HG03558 (cell line): ENCODE measurements around the gene CENPL.
"Not testable (repeated sequence)": the region's sequence is repeated elsewhere in the genome, so short reads cannot be mapped to it uniquely, and the experiment has no call there.

Experiments
- ATAC-seq: cut with Tn5 transposase; IDR thresholded peaks from one replicate; pipeline ENCODE4 v1.9.1; 2021; ENCODE audit warnings: moderate number of reproducible peaks; ENCODE audit not compliant: unreplicated experiment; ENCODE audit errors: extremely low read depth

The CENPL gene, protein sequence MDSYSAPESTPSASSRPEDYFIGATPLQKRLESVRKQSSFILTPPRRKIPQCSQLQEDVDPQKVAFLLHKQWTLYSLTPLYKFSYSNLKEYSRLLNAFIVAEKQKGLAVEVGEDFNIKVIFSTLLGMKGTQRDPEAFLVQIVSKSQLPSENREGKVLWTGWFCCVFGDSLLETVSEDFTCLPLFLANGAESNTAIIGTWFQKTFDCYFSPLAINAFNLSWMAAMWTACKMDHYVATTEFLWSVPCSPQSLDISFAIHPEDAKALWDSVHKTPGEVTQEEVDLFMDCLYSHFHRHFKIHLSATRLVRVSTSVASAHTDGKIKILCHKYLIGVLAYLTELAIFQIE

GRCh38 chr1:173824315-173825081, at the start of gene CENPL, which contains the start of gene DARS2:
CENPL (minus strand) TSS chr1:173824883; CDS start chr1:173811299, 13,584 bp downstream.
DARS2 (plus strand) TSS chr1:173824673; CDS start chr1:173825230, 557 bp downstream.
- peak; percentile 80 for ATAC-seq

- ATAC-seq, result no peak
Observed at GRCh38 chr1:173871500-173871899, 46.8 kb upstream of the CENPL start.

- no peak for ATAC-seq
Observed at GRCh38 chr1:173871091-173871490, 46.4 kb upstream of the CENPL start.

DNA sequence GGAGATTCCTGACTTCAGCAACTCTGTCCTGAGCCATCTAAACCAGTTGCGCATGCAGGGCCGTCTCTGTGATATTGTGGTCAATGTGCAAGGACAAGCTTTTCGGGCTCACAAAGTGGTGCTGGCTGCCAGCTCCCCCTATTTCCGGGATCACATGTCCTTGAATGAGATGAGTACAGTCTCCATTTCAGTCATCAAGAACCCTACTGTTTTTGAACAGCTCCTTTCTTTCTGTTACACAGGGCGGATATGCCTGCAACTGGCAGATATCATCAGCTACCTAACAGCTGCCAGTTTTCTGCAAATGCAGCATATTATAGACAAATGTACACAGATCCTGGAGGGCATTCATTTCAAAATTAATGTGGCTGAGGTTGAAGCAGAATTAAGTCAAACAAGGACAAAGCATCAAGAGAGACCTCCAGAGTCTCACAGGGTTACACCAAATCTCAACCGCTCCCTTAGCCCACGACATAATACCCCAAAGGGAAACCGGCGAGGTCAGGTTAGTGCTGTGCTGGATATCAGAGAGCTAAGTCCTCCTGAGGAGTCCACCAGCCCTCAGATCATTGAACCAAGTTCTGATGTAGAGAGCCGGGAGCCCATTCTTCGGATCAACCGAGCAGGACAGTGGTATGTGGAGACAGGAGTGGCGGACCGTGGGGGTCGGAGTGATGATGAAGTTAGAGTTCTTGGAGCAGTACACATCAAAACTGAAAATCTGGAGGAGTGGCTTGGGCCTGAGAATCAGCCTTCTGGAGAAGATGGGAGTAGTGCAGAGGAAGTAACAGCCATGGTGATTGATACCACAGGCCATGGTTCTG, 45.8 kb upstream of the CENPL start:
- ATAC-seq, result no peak

- ATAC-seq, result no peak
Observed at GRCh38 chr1:173869021-173869359, 44.3 kb upstream of the CENPL start.

- ATAC-seq, result peak; percentile 31
Observed at GRCh38 chr1:173868266-173869020, 43.8 kb upstream of the CENPL start, which contains the start of gene ZBTB37. ZBTB37 (plus strand) TSS chr1:173868380; CDS start chr1:173870226, 1,846 bp downstream.

- peak; percentile 51 for ATAC-seq
Observed at GRCh38 chr1:173867753-173868265, 43.1 kb upstream of the CENPL start, which contains the start of gene GAS5. GAS5 (minus strand) TSS chr1:173867989.

- ATAC-seq, result no peak
Observed at GRCh38 chr1:173867141-173867752, 42.6 kb upstream of the CENPL start.

DNA sequence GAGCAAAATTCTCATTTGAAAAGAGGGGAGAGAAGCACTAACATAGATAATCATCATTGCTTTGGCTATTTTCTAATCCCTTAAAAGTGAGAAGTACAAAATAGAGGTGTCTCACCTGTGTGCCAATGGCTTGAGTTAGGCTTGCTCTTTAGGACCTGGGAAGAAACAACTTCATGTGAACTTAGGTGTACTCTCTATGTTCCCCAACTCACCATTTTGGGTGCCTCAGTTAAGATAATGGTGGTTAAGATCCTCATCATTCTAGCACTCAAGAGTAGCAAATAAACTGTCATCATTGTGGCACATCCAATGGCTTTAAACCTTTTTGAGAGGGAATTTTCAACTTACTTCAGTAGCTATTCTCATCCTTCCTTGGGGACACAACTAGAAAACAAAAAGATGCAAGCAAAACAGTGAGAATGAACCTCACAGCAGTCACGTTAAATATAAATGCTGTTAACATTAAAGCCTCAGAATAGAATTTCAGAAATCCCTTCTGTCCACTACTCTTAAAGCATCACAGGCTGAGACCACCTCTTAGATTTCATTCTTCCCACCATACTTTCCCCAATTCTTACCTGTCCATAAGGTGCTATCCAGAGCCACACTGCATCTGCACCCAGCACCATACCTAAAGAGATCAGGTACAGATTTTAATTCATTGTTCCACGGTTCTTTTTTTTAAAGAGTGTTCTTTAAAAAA, 41.9 kb upstream of the CENPL start:
- ATAC-seq, result no peak

GRCh38 chr1:173865468-173866164, 40.9 kb upstream of the CENPL start:
- no peak for ATAC-seq

- ATAC-seq, result no peak
Observed at GRCh38 chr1:173864179-173864867, 39.6 kb upstream of the CENPL start.

DNA sequence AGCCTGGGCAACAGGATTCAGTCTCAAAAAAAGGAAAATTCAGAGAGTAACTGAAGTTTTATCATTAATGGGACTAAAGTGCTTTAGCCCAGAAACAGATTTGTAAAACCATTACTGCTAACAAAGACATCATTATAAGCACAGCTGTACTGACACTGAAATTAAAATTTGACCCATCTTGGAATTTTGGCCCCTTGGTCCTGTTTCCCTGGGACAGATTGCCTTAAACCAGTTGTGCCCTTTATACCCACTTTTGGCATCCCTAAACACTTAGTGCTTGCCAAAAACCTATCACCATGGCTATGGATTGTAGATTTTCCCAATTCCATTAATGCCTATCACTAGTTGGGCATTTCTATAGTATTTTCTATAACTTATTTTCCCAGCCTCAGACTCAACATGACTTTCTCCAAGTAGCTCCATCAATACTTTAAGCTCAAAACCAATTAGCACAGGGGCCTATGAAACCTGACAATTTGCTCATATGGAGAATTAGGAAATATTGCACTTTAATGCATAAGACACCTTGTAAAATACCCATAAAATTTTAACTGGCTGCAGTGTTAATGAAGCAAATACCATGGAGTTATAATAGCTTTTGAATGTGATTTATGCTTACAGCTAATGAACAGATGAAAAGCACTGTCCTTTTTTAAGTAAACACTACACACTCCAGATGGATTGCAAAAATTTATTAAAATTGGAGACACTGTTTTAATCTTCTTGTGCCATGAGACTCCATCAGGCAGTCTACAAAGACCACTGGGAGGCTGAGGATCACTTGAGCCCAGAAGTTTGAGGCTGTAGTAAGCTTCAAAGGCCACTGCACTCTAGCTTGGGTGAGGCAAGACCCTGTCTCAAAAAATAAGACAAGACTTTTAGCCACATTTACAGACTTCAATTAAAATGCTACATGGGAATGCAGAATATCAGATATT, 38.8 kb upstream of the CENPL start:
- no peak for ATAC-seq

GRCh38 chr1:173862769-173863223, 38.1 kb upstream of the CENPL start:
- no peak for ATAC-seq

GRCh38 chr1:173862146-173862768, 37.6 kb upstream of the CENPL start:
- ATAC-seq, result not testable (repeated sequence)

DNA sequence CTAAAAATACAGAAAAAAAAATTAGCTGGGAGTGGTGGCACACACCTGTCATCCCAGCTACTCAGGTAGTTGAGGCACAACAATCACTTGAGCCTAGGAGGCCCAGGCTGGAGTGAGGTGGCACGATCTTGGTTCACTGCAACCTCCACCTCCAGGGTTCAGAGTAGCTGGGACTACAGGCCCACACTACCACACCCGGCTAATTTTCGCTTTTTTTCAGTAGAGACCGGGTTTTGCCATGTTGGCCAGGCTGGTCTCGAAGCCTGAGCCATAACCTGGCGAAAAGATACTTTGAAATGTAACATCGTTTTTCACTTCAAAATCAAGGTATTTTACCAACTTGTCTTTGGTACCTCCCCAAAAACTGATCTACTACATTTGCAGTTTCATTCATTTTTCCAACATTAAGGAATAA, 37.1 kb upstream of the CENPL start:
- no peak for ATAC-seq

DNA sequence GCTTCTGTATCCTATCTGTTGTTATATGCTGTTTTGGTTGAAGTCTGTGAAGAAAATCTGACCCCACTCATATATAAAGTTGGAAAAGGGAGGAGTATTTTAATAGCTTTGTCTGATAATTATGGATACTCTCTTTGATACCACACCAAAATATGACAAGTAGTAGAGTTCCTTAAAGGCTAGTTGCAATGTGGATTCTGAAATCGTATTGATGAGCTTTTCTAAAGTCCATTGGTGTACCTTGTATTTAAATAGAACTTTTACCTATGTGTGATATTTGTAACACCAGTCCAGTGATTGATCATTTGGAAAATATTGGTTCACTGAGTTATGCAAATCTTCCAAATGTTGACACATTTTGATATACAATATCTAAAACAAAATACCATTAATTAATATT, 35.4 kb upstream of the CENPL start:
- ATAC-seq, result no peak
